Gastroesophageal sphincter (tissue), 3 donors: ENCODE data around the gene TLX2.
A peak's percentile ranks its signal among the peaks of the same experiment; 100 is the strongest.

ENCODE experiments used
- EP300 ChIP-seq: sonication (generic); formaldehyde crosslinking; IDR thresholded peaks from one replicate; pipeline ENCODE4 v1.6.1; 2017; ENCODE audit warnings: antibody characterized with exemption, mild to moderate bottlenecking
- POLR2A ChIP-seq, 2 donors: fragments of 450-650 bp; IDR thresholded peaks; one replicate each; pipeline ENCODE4 v1.6.1; 2017; ENCODE audit warnings: antibody characterized with exemption in 2 of 2, mild to moderate bottlenecking in 2 of 2, moderate library complexity in 1 of 2
- POLR2AphosphoS5 ChIP-seq: sonication (generic); formaldehyde crosslinking; IDR thresholded peaks from one replicate; pipeline ENCODE4 v1.6.1; 2017; ENCODE audit warnings: antibody characterized with exemption
- TF ChIP-seq, protein P1 (sequence below), 4 experiments: fragments of 200-600 bp in 2 of 4; fragments of 450-650 bp in 2 of 4; sonication (generic) in 1 of 4; IDR thresholded peaks; one replicate each; pipeline ENCODE4 v1.5.1; 2017 to 2019; ENCODE audit warnings: antibody characterized with exemption in 4 of 4, mild to moderate bottlenecking in 2 of 4, moderate library complexity in 2 of 4

- TF ChIP-seq, protein P1, sequence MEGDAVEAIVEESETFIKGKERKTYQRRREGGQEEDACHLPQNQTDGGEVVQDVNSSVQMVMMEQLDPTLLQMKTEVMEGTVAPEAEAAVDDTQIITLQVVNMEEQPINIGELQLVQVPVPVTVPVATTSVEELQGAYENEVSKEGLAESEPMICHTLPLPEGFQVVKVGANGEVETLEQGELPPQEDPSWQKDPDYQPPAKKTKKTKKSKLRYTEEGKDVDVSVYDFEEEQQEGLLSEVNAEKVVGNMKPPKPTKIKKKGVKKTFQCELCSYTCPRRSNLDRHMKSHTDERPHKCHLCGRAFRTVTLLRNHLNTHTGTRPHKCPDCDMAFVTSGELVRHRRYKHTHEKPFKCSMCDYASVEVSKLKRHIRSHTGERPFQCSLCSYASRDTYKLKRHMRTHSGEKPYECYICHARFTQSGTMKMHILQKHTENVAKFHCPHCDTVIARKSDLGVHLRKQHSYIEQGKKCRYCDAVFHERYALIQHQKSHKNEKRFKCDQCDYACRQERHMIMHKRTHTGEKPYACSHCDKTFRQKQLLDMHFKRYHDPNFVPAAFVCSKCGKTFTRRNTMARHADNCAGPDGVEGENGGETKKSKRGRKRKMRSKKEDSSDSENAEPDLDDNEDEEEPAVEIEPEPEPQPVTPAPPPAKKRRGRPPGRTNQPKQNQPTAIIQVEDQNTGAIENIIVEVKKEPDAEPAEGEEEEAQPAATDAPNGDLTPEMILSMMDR (IDR thresholded peaks at IDR 0.05): peak in 2 of 4 experiments; percentile 7 to 10
- peak; percentile 91 for TF ChIP-seq POLR2AphosphoS5
- peak; percentile 82 to 84 for TF ChIP-seq POLR2A (IDR thresholded peaks at IDR 0.05)
- no peak for TF ChIP-seq EP300
Observed at GRCh38 chr2:74529357-74530238, 15.3 kb downstream of the TLX2 start, which contains the start of the genes AUP1 and HTRA2.
